Hematopoietic multipotent progenitor cell treated with erythropoietin and hydrocortisone succinate and interleukin-3 and kit ligand, for 8 days (in vitro differentiated cells): ENCODE data around the gene MTTP.

Experiments used
- DNase-seq: peaks from one replicate; pipeline ENCODE4 v3.0.0-alpha.2; 2015

MTTP gene

DNA sequence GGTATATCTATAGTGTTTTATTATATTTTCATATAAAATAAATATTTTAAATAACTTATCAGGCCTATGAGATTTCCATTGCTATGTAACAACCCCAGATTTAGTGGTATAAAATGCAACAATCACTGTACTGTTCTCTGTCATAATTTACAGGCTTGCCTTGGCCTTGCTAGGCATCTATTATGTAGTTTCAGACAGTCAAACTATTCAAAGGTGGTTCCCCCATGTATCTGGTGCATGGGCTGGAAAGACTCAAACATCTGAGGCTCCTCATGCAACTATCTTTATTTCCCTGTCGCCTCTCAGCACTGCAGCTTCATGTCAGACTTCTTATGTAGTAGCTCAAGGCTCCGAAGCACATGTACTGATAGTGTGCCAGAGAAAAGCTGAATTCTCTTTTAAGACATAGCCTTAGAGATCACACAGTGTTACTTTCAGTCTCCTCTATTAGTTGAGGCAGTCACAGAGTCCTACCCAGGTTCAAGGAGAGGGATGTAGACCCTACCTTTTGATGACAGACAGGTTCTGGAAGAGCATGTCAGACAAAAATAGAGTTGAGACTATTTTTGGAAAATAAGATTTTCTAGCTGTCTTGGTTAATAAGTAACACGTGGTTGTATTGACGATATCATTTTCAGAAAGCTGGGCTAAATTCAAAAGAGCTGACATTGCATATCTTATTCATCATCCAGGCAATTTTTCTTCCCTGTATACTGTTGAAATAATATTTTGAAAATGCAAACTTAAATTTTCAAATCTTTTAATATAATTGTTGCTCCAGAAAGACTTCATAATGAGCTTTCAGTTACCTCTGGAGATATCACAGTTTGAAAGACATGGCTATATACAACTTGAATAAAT lies 19.4 kb downstream of the MTTP start:
- DNase-seq, result no peak

DNA sequence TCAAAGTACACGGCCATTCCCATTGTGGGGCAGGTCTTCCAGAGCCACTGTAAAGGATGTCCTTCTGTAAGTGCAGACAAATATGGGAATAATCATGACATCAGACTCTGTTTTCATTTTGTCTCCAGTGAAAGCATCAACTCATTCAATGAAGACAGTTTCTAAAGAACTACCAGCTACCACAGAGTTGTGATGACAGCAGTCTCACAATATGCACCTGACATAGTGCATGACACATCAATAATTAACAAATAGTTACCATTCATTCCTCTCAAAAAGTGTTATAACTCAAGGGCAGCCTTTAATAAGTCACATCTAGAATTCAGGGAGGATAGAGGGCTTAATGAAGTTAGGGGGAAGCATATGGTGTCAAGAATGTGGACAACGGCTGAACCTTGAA lies 20.2 kb downstream of the MTTP start:
- DNase-seq, result no peak

DNA sequence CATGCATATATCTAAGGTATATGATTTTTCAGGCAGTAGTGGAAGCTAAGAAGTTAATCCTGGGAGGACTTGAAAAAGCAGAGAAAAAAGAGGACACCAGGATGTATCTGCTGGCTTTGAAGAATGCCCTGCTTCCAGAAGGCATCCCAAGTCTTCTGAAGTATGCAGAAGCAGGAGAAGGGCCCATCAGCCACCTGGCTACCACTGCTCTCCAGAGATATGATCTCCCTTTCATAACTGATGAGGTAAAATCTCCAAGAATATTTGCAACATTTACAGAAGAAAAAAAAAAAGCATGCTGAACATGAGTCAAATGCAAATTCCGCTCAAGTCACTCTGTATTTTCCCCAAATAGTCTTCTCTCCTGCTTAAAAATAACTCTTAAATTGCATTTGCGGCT lies 32.1 kb downstream of the MTTP start:
- no peak for DNase-seq

DNA sequence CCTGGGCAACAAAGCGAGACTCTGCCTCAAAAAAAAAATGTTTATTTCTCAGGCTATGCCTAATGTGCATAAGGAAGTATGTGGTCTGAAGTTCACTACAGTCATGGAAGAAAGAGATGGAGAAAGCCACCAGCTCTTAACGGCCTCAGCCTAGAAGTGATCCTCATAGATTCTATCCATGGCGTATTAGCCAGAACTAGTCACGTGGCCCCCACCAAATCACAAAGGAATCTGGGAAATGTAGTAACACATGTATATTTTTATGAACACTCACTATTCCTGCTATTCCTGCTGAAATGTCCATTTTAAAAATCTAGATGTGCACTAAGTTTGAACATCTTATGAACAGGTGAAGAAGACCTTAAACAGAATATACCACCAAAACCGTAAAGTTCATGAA lies 33.8 kb downstream of the MTTP start:
- DNase-seq, result no peak

DNA sequence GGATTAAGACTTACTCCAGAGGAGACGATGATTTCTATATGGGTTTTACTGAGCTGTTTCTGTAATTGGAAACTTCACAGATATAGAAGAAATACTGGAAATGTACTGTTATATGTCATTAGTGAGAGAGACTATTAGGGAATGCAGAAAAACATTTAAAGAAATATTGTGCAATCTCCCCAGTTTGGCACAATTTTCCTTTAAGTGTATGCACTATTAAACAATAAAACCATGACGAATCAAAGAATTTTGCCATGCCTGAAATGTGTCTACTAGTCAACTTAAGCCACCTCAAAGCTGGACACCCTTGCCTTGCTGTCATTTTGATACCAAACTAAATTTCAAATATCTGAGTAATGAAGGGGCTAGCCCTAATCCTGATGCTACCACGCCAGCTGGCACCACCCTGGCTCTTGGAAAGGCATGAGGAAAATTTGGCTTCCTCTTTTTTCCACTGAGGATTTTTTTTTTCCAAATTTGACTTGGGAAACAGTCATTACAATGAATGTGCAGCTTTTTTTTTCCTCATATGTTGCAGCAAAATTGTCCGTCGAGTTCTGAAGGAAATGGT lies 36.1 kb downstream of the MTTP start:
- DNase-seq, result no peak

DNA sequence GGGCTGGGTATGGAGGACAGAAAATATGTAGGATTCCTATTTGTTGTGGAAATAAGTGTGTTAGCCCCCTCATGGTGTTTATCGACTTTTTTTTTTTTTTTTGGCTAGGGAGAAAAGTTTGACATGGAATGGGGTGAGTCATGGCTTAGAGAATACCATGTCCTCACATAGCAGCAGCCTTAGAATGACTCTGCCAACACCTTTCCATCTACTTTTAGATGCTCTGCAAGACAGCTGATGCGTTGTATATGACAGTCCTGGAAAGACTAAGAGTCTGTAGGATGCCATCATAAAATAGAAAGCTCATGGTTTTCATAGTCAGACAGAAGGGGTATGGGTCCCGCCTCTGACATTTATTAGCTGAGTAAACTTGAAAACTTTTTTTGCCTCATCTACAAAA lies 37.7 kb downstream of the MTTP start:
- no peak for DNase-seq

DNA sequence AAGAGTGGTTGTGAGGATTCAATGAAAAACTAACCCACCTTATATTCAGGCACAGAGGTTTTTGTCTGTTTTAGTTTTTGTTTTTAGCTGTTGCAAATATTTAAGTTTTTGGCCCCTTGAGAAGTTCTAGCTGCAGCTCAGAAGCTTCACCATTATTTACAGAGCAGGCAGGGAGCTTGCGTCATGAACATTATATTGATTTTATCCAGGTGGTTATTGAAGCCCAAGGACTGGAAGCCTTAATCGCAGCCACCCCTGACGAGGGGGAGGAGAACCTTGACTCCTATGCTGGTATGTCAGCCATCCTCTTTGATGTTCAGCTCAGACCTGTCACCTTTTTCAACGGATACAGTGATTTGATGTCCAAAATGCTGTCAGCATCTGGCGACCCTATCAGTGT lies 38.1 kb downstream of the MTTP start:
- DNase-seq, result no peak

DNA sequence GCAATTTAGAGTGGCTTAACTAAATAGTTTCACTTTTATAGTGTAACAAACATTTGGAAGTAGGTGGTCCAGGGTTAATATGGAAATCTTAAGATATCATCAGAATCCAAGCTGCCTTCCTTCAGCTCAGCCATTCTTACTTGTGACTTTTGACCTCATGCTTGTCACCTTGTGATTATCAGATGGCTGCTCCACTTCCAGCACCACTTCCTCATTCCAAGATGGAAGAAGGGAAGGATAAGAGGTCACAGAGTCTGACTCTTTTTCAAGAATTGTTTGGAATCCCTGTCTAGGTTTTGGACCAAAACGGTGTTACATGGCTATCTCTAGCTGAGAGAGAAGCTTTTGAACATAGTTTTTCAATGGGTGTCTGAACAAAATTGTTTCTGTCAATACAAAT lies 39.9 kb downstream of the MTTP start:
- DNase-seq, result no peak

DNA sequence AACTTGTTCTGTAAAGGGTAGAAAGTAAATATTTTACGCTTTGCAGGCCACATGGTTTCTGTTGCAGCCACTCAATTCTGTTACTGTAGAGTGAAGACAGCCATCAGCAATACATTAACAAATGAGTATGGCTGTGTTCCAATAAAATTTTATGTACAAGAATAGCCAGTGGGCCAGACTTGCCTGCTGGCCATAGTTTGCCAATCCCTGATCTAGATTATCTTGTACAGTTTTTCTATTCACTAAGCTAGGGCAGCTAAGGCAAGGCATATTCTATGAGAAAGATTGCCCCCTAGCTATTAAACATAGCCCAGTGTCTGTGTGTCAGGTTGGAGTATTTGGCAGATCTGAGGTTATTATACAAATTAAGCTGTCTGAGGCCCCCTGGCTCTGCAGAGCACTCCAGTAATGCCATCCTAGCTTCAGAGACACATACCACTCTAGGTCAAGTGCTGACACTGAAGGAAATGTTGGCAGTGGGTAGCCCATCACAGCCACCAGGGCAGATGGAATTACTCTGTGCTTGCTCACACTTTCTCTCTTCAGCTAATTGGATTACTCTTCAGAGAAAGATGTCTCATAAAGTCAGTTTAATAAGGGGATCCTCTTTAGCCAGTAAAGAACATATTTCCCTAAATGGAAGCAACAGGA lies 40.7 kb downstream of the MTTP start:
- no peak for DNase-seq

DNA sequence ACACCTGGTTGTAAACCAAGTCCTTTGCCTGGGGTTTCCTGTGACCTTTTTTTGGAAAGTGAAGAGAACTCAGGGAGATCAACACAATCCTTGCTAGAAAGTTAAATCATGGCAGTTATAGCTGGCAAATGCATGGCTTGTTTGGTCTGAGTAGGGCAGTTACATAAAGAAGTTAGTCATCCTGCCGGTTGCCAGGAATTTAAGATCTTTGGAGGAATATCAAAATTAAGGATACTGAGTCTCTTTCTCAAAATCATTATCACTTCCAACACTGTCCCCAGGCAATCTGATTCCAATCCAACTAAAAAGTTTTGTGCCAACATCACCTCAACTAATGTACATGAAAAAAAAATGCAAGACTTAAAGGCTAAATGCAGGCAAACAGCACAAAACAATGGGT lies 42.8 kb downstream of the MTTP start:
- no peak for DNase-seq

DNA sequence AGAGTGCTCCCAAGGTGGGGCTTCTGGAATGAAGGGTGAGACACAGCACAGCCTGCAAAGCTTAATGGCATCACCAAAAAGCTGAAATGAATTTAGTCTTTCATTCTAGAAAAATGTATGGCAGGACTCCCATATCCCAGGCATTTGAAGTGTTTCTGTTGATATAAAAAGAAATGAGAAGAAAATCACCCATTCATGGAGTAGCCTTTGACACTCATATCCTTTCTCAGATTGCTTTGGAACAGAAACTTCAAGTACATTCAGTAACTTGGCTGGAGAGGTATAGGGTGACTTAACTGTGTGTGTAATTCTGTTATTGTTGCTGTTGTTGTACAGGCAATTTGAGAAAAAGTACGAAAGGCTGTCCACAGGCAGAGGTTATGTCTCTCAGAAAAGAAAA lies 47.7 kb downstream of the MTTP start:
- no peak for DNase-seq

DNA sequence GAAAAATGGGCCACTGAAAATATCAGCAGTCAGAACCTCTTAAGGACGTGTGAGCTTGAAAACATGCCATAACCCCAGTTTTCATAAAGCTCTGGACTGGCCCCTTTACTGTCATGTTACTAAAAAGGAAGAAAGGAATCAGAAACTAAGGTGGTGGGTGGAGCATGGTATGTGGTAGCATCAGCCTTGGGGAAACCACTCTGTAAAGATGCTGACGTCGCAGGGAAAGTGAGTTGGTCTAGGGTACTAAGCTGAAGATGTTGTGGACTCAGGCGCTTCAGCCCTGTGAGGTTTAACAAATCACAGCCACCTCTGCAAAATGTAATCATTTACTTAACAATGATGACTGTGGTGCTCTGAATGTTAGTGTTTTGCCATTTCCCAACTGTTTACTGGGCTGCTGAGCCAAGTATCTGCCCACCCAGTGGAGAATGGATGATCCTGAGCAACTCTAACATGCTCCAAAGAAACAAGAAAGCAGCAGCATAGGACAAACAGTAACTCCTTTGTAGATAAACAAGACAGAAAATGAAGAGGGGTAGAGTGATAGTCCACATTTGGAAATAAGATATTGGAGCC lies 49.6 kb downstream of the MTTP start:
- DNase-seq, result no peak

DNA sequence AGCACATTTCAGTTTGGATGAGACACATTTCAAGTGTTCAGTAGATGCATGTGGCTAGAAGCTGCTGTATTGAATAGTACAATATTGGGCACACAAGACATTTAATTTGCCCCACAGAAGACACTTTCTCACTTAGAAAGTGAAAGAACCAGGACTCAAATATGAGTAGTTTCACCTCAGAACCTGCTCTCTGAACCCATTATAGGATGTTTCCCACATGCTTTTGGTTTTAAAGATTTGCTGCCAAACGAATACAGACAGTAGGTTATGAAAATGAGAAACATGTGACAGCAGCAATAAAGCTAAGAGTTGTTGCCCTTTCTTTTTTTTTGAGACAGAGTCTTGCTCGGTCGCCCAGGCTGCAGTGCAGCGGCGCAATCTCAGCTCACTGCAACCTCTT lies 50.7 kb downstream of the MTTP start:
- DNase-seq, result no peak

DNA sequence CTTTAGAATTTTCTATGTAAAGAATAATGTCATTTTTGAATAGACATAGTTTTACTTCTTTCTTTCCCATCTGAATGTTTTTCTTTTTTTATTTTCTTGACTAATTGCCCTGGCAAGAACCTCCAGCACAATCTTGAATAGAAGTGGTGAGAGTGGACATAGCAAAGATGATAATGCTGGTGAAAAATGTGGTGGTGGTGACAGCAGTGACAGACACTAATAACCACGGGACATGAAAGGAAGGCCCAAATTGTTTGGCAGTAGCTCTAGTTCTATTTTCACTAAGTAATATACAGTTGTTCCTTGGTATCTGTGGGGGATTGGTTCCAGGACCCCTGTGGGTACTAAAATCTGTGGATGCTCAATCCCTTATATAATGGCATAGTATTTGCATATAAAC lies 53.4 kb downstream of the MTTP start:
- no peak for DNase-seq

DNA sequence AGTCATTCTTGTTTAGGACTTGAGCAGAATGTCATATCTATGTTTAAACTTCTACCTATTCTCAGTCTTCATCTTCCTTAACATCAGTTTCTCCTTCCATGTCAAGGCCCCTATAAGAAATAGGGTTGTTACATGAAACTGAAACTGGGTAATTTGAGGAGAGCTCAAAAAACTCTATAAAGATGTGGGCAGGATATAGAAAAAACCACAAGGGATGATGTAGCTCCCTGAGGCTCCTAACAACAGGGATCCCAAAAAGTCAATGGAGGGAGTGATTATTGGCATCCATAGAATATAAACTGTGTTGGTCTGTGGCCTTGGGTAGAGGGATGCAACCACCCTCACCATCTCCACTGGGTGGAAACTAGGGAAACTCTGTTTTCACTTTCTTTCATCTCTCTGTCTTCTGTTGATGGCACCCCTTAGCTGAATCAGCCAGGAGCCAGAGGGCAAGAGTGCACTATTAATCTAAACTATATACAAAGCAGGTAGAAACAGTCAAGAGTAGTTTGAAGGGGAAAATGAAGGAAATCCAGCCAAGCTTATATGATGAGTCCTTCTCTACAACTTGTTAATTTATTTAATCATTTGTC lies 55.4 kb downstream of the MTTP start:
- no peak for DNase-seq

DNA sequence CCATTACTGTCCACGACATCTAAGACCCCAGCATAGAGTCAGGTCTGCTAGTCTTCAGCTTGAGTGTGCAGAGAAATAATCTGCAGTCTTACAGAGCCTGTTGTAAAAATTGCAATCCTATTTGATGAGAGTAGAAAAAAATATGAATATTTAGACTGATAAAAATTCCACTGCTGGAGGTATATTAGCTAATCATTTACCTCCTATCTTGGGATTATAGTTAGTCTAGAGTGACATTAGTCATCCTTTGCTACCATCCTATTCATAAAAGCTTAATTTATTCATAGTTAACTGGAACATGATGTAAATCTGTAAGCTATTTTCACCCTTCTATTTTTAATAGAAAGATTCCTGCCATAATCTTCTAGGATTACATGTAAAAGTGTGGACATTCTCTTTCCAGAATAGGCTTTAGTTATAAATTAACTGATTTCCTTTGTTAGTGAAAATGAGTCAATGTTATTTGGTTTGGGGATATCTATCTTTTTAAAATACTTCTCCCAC lies 56.3 kb downstream of the MTTP start:
- no peak for DNase-seq

DNA sequence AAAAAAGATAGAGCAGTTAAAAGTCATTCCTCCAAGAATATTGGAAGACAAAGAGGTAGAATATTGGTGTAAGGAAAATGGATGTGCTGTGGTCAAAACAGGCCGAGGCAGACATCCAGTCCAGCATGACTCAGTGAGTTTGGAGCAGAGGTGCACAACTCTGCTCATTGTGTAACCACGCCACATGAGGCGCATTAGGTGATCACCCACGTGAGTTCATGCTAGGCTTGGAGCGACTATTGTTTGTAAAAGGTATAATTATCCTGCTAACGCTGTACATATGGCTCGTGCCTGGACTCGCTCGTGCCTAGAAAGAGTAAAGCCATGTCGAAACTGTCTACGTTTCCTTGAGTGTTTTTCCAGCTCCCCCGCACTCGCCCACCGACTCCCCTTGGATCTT lies 59.1 kb downstream of the MTTP start:
- no peak for DNase-seq

DNA sequence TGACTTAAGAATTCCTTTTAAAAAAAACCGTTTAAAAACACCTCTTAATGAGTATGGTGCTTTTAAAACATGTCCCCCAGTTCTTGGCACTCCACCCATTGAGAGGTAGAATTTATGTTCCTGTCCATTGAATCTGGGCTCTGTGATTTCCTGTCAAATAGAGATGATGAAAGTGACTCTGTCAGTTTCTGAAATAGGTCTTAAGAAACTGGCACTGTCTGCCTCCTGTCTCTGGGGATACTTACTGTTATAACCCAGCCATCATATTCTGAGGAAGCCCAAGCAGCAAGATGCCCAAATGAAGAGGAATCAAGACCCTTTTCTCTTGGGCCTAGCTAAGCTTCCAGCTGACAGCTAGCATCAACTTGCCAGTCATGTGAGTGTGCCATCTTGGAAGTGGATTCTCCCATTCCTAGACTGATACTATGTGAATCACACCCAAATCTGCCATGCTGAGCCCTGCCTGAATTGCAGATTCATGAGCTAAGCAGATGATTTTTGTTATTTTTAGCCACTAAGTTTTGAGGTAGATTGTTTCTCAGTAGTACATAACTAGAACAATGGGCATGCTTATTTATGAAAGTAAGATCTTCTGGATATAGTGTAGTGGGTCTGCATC lies 60.2 kb downstream of the MTTP start:
- DNase-seq, result no peak

DNA sequence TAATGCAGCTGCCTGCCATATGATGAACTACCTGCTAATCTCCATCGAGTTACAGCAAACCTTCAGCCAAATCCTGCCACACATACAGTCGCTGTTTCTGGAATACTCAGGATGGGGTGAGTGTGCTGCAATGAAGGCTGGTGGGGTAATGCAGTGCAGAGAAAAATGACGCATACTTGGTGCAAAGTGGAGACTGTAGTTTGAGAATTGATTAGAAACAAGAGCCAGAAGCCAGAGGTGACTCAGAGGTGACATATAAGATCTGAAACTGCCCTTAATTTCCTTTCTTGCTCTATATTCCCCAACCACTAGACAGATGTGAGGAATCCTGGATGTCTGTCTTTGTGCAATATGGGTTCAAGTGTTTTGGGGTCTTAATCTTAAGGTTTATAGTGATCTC lies 61.0 kb downstream of the MTTP start:
- no peak for DNase-seq

DNA sequence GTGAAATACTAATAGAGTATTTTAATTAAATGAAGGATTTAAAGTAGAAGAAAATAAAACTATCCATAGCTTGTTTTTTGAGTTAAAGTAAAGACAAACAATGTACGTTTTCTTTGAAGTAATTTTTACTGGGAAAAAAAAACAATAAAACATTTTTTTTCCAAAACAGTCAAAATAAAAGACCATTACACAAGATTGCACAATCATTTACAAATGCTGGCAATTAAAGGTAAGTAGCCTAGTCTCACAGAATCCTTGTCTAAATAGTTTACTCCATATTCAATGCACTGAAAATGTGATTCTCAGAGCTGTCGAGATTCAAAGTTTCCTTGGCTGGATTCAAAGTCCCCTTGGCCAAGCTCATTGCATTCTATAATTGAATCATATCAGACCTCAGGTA lies 61.8 kb downstream of the MTTP start:
- DNase-seq, result no peak

DNA sequence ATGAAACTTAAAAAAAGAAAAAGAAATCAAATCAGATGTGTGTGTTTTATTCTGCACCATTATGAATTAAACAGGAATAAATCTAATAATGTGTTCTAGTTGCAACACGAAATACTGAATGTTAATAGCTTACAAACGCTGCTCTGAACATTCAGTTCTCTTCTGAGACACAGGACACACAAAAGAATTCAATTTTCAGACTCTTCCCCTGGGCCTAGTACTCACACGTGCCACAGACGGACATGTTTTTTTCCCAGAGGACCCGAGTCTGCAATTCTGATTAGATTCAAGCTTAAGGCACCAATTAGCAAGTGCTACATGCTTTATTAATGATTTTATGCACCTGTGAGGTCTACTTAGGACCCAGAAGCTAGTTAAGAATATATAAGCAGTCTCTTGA lies 62.5 kb downstream of the MTTP start:
- DNase-seq, result no peak

DNA sequence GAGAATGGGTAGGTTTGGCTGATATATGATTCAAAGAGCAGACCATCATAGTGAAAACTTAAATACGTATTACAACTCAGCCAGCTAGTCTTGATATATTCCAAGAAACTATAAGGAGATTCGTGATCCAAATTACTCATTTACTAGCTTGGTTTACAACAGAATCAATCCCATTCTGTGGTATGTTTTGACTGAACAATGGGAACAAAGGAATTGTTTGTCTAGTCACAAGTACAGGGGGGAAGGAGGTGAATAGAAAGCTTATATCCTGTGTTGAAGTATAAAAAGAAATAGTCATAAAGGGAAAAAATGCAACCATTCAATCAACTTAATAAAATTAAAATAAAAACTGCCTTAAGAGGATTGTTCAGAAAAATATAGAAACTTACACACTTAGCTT lies 66.1 kb downstream of the MTTP start:
- no peak for DNase-seq
